Measurements from ENCODE around the gene SH3GLB2.
"Not testable (repeated sequence)": the region's sequence is repeated elsewhere in the genome, so short reads cannot be mapped to it uniquely, and the experiment has no call there.

The SH3GLB2 gene

DNA sequence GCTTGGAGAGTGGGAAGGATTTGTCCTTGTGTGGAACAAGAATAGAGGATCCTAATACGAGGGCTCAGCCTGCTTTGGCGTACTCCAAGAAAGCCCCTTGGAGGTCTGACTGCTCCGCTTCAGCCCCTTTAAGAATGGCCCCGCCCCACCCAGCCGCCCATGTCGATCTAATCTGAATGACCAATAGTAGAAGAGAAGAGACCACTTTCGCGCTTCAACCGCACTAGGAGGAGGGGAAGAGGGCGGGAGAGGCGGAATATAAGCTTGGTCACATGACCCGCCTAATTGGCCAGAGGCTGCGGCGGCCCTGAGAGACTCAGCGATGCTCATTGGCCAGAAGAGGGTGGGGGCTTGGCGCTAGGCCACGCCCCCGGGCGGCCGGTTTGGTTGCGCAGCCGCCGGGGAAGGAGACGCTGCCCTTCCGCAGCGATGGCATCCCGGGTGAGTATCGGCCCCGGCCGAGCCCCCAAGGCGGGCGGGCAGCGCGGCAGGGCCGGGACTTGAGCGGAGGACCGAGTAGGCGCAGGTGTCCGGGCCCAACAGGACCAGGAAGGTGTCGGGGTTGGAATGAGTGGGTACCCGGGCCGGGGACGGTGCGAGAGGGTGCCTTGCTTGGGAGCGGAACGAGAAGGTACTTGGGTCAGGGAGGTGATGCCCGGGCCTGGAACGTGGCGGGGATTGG lies 8.3 kb upstream of the SH3GLB2 start, which contains the start of gene MIGA2:
MIGA2 (plus strand) TSS at position 386 of the 682 bp plus-strand sequence. CDS start 3,969 bp downstream, outside the sequence.
- FAIRE-seq (no peak), DNase-seq (ENCODE audit: insufficient read length, low spot score) (peak; percentile 97)

DNA sequence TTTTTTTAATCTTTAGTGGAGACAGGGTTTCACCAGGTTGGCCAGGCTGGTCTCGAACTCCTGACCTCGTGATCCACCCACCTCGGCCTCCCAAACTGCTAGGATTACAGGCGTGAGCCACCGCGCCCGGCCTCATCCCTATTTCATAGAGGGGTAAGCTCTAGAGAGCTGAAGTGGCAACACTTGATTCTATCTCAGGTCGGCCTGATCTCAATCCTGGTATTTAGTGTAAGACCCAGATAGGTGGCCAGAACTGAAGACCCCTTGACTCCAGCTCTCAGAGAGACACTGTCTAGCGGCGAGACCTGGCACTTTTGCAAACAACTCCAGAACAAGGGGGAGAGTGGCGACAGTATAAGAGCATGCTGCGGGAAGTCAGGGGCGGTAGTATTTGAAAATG lies 7.7 kb upstream of the SH3GLB2 start:
- DNase-seq (ENCODE audit: insufficient read length, low spot score), result peak; percentile 45
- FAIRE-seq, result not testable (repeated sequence)

More for the DNA sequence above, 8.3 kb upstream of the SH3GLB2 start, which contains the start of gene MIGA2:
- TF ChIP-seq, protein P1, sequence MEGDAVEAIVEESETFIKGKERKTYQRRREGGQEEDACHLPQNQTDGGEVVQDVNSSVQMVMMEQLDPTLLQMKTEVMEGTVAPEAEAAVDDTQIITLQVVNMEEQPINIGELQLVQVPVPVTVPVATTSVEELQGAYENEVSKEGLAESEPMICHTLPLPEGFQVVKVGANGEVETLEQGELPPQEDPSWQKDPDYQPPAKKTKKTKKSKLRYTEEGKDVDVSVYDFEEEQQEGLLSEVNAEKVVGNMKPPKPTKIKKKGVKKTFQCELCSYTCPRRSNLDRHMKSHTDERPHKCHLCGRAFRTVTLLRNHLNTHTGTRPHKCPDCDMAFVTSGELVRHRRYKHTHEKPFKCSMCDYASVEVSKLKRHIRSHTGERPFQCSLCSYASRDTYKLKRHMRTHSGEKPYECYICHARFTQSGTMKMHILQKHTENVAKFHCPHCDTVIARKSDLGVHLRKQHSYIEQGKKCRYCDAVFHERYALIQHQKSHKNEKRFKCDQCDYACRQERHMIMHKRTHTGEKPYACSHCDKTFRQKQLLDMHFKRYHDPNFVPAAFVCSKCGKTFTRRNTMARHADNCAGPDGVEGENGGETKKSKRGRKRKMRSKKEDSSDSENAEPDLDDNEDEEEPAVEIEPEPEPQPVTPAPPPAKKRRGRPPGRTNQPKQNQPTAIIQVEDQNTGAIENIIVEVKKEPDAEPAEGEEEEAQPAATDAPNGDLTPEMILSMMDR (IDR thresholded peaks at IDR 0.05; ENCODE audit: insufficient read depth, missing control alignments), result no peak

- no peak for FAIRE-seq
- no peak for DNase-seq (ENCODE audit: insufficient read length, low spot score)
- TF ChIP-seq, protein P1 (IDR thresholded peaks at IDR 0.05; ENCODE audit: insufficient read depth, missing control alignments), result no peak
Measured at GRCh38 chr9:129033216-129033615, 5.1 kb upstream of the SH3GLB2 start.

GRCh38 chr9:129032541-129033159 lies 4.5 kb upstream of the SH3GLB2 start:
- no peak for FAIRE-seq
- no peak for DNase-seq (ENCODE audit: insufficient read length, low spot score)
- TF ChIP-seq, protein P1 (IDR thresholded peaks at IDR 0.05; ENCODE audit: insufficient read depth, missing control alignments), result no peak

- FAIRE-seq, result no peak
- TF ChIP-seq, protein P1 (IDR thresholded peaks at IDR 0.05; ENCODE audit: insufficient read depth, missing control alignments), result no peak
- no peak for DNase-seq (ENCODE audit: insufficient read length, low spot score)
Measured at GRCh38 chr9:129031514-129031913, 3.4 kb upstream of the SH3GLB2 start.

GRCh38 chr9:129030191-129030590 lies 2.1 kb upstream of the SH3GLB2 start:
- DNase-seq (ENCODE audit: insufficient read length, low spot score), result no peak
- TF ChIP-seq, protein P1 (IDR thresholded peaks at IDR 0.05; ENCODE audit: insufficient read depth, missing control alignments), result no peak
- no peak for FAIRE-seq

DNA sequence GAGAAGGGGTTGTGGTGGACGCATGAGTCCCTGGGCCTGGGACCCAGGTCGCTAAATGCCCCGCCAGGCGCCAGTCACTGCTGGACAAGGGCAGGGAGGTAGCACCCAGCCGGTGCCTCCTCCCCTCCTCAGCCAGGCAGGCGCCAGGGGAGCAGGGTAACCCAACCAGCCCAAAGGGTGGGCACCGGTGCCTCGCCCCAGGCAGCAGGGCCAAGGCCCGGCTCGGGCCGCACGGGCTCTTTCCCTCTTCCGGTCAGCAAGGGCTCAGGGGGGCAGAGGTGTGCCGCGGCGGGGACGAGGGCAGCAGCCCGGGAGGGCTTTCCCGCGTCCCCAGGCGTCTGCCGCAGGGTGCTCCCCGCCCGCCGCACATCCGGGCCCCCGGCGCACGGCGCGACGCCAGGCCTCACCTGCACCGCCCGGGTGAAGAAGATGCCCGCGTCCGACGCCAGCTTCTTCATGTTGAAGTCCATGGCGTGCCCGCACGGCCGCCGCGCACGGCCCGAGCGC lies 393 bp downstream of the SH3GLB2 start:
- DNase-seq (ENCODE audit: insufficient read length, low spot score) (no peak), FAIRE-seq (no peak)
- TF ChIP-seq, protein P1 (IDR thresholded peaks at IDR 0.05; ENCODE audit: insufficient read depth, missing control alignments), result no peak

Data from D721Med (cell line).